WTC11 (cell line): ENCODE measurements around the gene ABHD10. TPM values are rescaled to one million over a fixed set of nuclear protein-coding genes. Genes with fewer than 3 reads are reported as not detected.

Experiments used
- ATAC-seq: fragments of 200-7000 bp; cut with Tn5 transposase; 2 replicates; pipeline ENCODE4 v1.10.0; 2021; ENCODE audit warnings: mild to moderate bottlenecking, moderate library complexity
- CTCF ChIA-PET: fragments of 300-600 bp; sonication (Branson Sonifier 250); formaldehyde crosslinking; loops from one replicate; lab custom pipeline; 2021; ENCODE audit warnings: antibody characterized with exemption; lab: Charles Lee
- POLR2A ChIA-PET: fragments of 350-600 bp; sonication (Branson Sonifier 250); formaldehyde crosslinking; loops from one replicate; lab custom pipeline; 2021; ENCODE audit warnings: antibody characterized with exemption; lab: Charles Lee
- DNase-seq: peaks from one replicate; pipeline ENCODE4 v3.0.0; 2021; ENCODE audit warnings: low spot score
- H3K27ac Mint-ChIP-seq: 2 replicates; pipeline ENCODE4 v1.8.0; 2021; ENCODE audit warnings: mixed read lengths
- H3K27me3 Mint-ChIP-seq: 2 replicates; pipeline ENCODE4 v1.8.0; 2021; ENCODE audit warnings: low read depth, mild to moderate bottlenecking, moderate library complexity, mixed read lengths
- H3K36me3 Mint-ChIP-seq: 2 replicates; pipeline ENCODE4 v1.8.0; 2021; ENCODE audit warnings: mixed read lengths
- H3K4me1 Mint-ChIP-seq: 2 replicates; pipeline ENCODE4 v1.8.0; 2022; ENCODE audit warnings: mixed read lengths
- H3K4me3 Mint-ChIP-seq: 2 replicates; pipeline ENCODE4 v1.8.0; 2021; ENCODE audit warnings: mild to moderate bottlenecking, moderate library complexity, mixed read lengths
- H3K9me3 Mint-ChIP-seq: 2 replicates; pipeline ENCODE4 v1.8.0; 2021; ENCODE audit warnings: mixed read lengths
- ATF1 ChIP-seq: sonication (generic); formaldehyde crosslinking; IDR thresholded peaks from 2 replicates; pipeline ENCODE4 v1.8.1; 2023; ENCODE audit warnings: mild to moderate bottlenecking, moderate library complexity, missing genetic modification reagents
- CBFB ChIP-seq: sonication (generic); formaldehyde crosslinking; IDR thresholded peaks from 2 replicates; pipeline ENCODE4 v1.8.1; 2022; ENCODE audit warnings: mild to moderate bottlenecking, low read depth, missing genetic modification reagents
- EMX1 ChIP-seq: fragments of 250-450 bp; sonication (Bioruptor Pico); IDR thresholded peaks from 2 replicates; pipeline ENCODE4 v1.8.0; 2021; ENCODE audit warnings: mild to moderate bottlenecking
- KAT7 ChIP-seq: sonication (generic); formaldehyde crosslinking; IDR thresholded peaks from 2 replicates; pipeline ENCODE4 v1.8.1; 2023; ENCODE audit warnings: missing genetic modification reagents, mild to moderate bottlenecking, borderline replicate concordance
- MXD4 ChIP-seq: fragments of 250-450 bp; sonication (Bioruptor Pico); IDR thresholded peaks from 2 replicates; pipeline ENCODE4 v1.8.0; 2021; ENCODE audit warnings: mild to moderate bottlenecking, moderate library complexity, borderline replicate concordance
- NFYB ChIP-seq: sonication (generic); formaldehyde crosslinking; conservative IDR thresholded peaks from 2 replicates; pipeline ENCODE4 v1.8.0; 2022; ENCODE audit warnings: low read depth, missing genetic modification reagents
- NR2C2 ChIP-seq: sonication (generic); formaldehyde crosslinking; IDR thresholded peaks from 2 replicates; pipeline ENCODE4 v1.8.0; 2022; ENCODE audit warnings: mild to moderate bottlenecking, missing genetic modification reagents
- RORB ChIP-seq: fragments of 250-450 bp; sonication (Bioruptor Pico); IDR thresholded peaks from 2 replicates; pipeline ENCODE4 v1.9.0; 2021; ENCODE audit warnings: mild to moderate bottlenecking
- SMAD3 ChIP-seq: sonication (generic); formaldehyde crosslinking; IDR thresholded peaks from 2 replicates; pipeline ENCODE4 v1.8.0; 2022; ENCODE audit warnings: missing genetic modification reagents, mild to moderate bottlenecking, borderline replicate concordance
- SMAD4 ChIP-seq: sonication (generic); formaldehyde crosslinking; IDR thresholded peaks from 2 replicates; pipeline ENCODE4 v1.8.0; 2022; ENCODE audit warnings: mild to moderate bottlenecking, missing genetic modification reagents
- TCF7 ChIP-seq: sonication (generic); formaldehyde crosslinking; IDR thresholded peaks from 2 replicates; pipeline ENCODE4 v1.8.0; 2022; ENCODE audit warnings: mild to moderate bottlenecking, low read depth, missing genetic modification reagents, moderate library complexity
- ZNF121 ChIP-seq: sonication (generic); formaldehyde crosslinking; IDR thresholded peaks from 2 replicates; pipeline ENCODE4 v1.8.0; 2023; ENCODE audit warnings: missing genetic modification reagents
- ZNF138 ChIP-seq: sonication (generic); formaldehyde crosslinking; conservative IDR thresholded peaks from 2 replicates; pipeline ENCODE4 v1.8.1; 2022; ENCODE audit warnings: mild to moderate bottlenecking, moderate library complexity, missing genetic modification reagents
- ZNF671 ChIP-seq: fragments of 250-450 bp; sonication (Bioruptor Pico); IDR thresholded peaks from 2 replicates; pipeline ENCODE4 v1.8.0; 2021; ENCODE audit warnings: mild to moderate bottlenecking
- total RNA-seq: library from RNA; stranded (reverse); gene quantifications from 3 replicates; pipeline ENCODE4 v1.2.3, GENCODE V29; 2021
- TF ChIP-seq, protein P1 (sequence below): fragments of 250-450 bp; sonication (Bioruptor Pico); IDR thresholded peaks from 2 replicates; pipeline ENCODE4 v1.9.0; 2021; ENCODE audit warnings: moderate library complexity, mild to moderate bottlenecking, inconsistent platforms, borderline replicate concordance
- TF ChIP-seq, protein P2 (sequence below): sonication (generic); formaldehyde crosslinking; IDR thresholded peaks from 2 replicates; pipeline ENCODE4 v1.8.0; 2023; ENCODE audit warnings: missing genetic modification reagents
- TF ChIP-seq, protein P3 (sequence below): sonication (generic); formaldehyde crosslinking; IDR thresholded peaks from 2 replicates; pipeline ENCODE4 v1.8.1; 2023; ENCODE audit warnings: mild to moderate bottlenecking, missing genetic modification reagents, moderate library complexity
- TF ChIP-seq, protein P4 (sequence below): fragments of 250-450 bp; sonication (Bioruptor Pico); IDR thresholded peaks from 2 replicates; pipeline ENCODE4 v1.9.0; 2021; ENCODE audit warnings: mild to moderate bottlenecking
- TF ChIP-seq, protein P5 (sequence below): sonication (generic); formaldehyde crosslinking; IDR thresholded peaks from 2 replicates; pipeline ENCODE4 v1.8.1; 2023; ENCODE audit warnings: mild to moderate bottlenecking, missing genetic modification reagents, borderline replicate concordance
- TF ChIP-seq, protein P6 (sequence below): sonication (generic); formaldehyde crosslinking; IDR thresholded peaks from 2 replicates; pipeline ENCODE4 v1.8.0; 2022; ENCODE audit warnings: mild to moderate bottlenecking, missing genetic modification reagents
- TF ChIP-seq, protein P7 (sequence below): sonication (generic); formaldehyde crosslinking; IDR thresholded peaks from 2 replicates; pipeline ENCODE4 v1.8.1; 2023; ENCODE audit warnings: mild to moderate bottlenecking, moderate library complexity, missing genetic modification reagents

The ABHD10 gene
- total RNA-seq, 1 experiment from 2014 or later = 27.6 TPM

DNA sequence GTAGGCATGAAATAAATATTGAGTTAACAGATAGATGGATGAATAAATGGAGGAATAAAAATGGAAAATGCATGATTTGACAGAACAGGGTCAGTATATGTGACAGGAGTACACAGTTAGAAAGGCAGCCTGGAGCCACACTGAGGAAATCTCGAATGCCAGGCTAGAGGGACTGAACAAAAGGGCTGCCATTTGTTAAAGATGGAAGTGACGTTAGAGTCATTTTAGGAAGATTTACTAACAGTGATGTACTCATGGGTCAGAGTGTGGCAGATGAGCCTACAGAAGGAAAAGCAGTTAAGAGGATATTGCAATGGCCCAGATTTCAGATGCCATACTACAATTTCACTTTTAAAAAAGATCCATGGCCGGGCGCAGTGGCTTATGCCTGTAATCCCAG, 48.3 kb downstream of the ABHD10 start:
- DNase-seq (no peak), ATAC-seq (no peak)
- no peak overlapping the region for H3K27ac Mint-ChIP-seq
- ChIA-PET POLR2A (no interaction called here), CTCF (interaction anchor here (3.8 kb wide), 1 partner anchor 13 kb away, joined by 19 read pairs; no protein-coding TSS in a partner anchor)
- H3K4me3 Mint-ChIP-seq = no peak overlapping the region
- H3K4me1 Mint-ChIP-seq = no peaks in the 10 kb centered on the region
- no peaks in the 10 kb centered on the region for H3K27me3 Mint-ChIP-seq
- peaks cover 1% of the 10 kb centered on the region; the same call in 1 of the 2 replicates for H3K36me3 Mint-ChIP-seq
- no peak for TF ChIP-seq SMAD3 (CRISPR knock-in tag)
- TF ChIP-seq ZNF121 (CRISPR knock-in tag) = no peak
- TF ChIP-seq CBFB (CRISPR knock-in tag) = no peak
- TF ChIP-seq RORB = no peak
- TF ChIP-seq KAT7 (CRISPR knock-in tag) = no peak
- peaks cover 11% of the 10 kb centered on the region for H3K9me3 Mint-ChIP-seq

DNA sequence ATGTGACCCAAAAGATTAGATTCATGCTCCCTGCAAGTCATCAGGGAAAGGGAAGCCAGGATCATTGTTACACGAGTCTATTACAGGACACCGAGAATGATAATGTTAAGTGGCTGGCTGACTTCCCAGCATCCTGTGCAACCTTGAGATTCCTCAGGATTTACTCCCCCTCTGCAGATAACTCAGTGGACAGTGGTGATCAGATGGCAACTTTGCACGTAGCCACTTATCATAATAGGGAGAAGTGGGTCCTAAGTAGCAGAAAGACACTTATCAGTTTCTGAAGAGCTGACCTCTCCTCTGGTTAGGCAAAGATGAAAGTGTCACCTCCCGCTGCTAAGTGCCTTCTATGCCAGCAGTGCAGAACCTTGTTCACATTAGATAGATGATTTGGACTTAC, 49.0 kb downstream of the ABHD10 start:
- H3K4me1 Mint-ChIP-seq = no peaks in the 10 kb centered on the region
- H3K27me3 Mint-ChIP-seq = no peaks in the 10 kb centered on the region
- H3K36me3 Mint-ChIP-seq = peaks cover 7% of the 10 kb centered on the region
- DNase-seq = no peak
- ChIA-PET CTCF (interaction anchor here (1.3 kb wide), 1 partner anchor 14 kb away, joined by 5 read pairs; no protein-coding TSS in a partner anchor), POLR2A (no interaction called here)
- no peak overlapping the region for H3K4me3 Mint-ChIP-seq
- no peak for ATAC-seq
- no peak for TF ChIP-seq SMAD4 (CRISPR knock-in tag)
- TF ChIP-seq, protein P1, sequence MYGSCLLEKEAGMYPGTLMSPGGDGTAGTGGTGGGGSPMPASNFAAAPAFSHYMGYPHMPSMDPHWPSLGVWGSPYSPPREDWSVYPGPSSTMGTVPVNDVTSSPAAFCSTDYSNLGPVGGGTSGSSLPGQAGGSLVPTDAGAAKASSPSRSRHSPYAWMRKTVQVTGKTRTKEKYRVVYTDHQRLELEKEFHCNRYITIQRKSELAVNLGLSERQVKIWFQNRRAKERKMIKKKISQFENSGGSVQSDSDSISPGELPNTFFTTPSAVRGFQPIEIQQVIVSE (CRISPR knock-in tag) = no peak
- no peak for TF ChIP-seq NR2C2
- TF ChIP-seq TCF7 = no peak
- TF ChIP-seq, protein P2, sequence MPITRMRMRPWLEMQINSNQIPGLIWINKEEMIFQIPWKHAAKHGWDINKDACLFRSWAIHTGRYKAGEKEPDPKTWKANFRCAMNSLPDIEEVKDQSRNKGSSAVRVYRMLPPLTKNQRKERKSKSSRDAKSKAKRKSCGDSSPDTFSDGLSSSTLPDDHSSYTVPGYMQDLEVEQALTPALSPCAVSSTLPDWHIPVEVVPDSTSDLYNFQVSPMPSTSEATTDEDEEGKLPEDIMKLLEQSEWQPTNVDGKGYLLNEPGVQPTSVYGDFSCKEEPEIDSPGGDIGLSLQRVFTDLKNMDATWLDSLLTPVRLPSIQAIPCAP (CRISPR knock-in tag) = no peak
- no peak for TF ChIP-seq ATF1
- TF ChIP-seq, protein P3, sequence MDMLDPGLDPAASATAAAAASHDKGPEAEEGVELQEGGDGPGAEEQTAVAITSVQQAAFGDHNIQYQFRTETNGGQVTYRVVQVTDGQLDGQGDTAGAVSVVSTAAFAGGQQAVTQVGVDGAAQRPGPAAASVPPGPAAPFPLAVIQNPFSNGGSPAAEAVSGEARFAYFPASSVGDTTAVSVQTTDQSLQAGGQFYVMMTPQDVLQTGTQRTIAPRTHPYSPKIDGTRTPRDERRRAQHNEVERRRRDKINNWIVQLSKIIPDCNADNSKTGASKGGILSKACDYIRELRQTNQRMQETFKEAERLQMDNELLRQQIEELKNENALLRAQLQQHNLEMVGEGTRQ (CRISPR knock-in tag) = no peak
- TF ChIP-seq, protein P4, sequence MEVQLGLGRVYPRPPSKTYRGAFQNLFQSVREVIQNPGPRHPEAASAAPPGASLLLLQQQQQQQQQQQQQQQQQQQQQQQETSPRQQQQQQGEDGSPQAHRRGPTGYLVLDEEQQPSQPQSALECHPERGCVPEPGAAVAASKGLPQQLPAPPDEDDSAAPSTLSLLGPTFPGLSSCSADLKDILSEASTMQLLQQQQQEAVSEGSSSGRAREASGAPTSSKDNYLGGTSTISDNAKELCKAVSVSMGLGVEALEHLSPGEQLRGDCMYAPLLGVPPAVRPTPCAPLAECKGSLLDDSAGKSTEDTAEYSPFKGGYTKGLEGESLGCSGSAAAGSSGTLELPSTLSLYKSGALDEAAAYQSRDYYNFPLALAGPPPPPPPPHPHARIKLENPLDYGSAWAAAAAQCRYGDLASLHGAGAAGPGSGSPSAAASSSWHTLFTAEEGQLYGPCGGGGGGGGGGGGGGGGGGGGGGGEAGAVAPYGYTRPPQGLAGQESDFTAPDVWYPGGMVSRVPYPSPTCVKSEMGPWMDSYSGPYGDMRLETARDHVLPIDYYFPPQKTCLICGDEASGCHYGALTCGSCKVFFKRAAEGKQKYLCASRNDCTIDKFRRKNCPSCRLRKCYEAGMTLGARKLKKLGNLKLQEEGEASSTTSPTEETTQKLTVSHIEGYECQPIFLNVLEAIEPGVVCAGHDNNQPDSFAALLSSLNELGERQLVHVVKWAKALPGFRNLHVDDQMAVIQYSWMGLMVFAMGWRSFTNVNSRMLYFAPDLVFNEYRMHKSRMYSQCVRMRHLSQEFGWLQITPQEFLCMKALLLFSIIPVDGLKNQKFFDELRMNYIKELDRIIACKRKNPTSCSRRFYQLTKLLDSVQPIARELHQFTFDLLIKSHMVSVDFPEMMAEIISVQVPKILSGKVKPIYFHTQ (CRISPR knock-in tag) = no peak
- TF ChIP-seq MXD4 (CRISPR knock-in tag) = no peak
- TF ChIP-seq, protein P5, sequence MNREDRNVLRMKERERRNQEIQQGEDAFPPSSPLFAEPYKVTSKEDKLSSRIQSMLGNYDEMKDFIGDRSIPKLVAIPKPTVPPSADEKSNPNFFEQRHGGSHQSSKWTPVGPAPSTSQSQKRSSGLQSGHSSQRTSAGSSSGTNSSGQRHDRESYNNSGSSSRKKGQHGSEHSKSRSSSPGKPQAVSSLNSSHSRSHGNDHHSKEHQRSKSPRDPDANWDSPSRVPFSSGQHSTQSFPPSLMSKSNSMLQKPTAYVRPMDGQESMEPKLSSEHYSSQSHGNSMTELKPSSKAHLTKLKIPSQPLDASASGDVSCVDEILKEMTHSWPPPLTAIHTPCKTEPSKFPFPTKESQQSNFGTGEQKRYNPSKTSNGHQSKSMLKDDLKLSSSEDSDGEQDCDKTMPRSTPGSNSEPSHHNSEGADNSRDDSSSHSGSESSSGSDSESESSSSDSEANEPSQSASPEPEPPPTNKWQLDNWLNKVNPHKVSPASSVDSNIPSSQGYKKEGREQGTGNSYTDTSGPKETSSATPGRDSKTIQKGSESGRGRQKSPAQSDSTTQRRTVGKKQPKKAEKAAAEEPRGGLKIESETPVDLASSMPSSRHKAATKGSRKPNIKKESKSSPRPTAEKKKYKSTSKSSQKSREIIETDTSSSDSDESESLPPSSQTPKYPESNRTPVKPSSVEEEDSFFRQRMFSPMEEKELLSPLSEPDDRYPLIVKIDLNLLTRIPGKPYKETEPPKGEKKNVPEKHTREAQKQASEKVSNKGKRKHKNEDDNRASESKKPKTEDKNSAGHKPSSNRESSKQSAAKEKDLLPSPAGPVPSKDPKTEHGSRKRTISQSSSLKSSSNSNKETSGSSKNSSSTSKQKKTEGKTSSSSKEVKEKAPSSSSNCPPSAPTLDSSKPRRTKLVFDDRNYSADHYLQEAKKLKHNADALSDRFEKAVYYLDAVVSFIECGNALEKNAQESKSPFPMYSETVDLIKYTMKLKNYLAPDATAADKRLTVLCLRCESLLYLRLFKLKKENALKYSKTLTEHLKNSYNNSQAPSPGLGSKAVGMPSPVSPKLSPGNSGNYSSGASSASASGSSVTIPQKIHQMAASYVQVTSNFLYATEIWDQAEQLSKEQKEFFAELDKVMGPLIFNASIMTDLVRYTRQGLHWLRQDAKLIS (CRISPR knock-in tag) = no peak
- TF ChIP-seq, protein P6, sequence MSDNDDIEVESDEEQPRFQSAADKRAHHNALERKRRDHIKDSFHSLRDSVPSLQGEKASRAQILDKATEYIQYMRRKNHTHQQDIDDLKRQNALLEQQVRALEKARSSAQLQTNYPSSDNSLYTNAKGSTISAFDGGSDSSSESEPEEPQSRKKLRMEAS (CRISPR knock-in tag) = no peak
- no peak for TF ChIP-seq ZNF671
- no peak for TF ChIP-seq EMX1 (CRISPR knock-in tag)
- no peak for TF ChIP-seq NFYB (CRISPR knock-in tag)
- TF ChIP-seq ZNF138 (CRISPR knock-in tag) = no peak
- TF ChIP-seq, protein P7, sequence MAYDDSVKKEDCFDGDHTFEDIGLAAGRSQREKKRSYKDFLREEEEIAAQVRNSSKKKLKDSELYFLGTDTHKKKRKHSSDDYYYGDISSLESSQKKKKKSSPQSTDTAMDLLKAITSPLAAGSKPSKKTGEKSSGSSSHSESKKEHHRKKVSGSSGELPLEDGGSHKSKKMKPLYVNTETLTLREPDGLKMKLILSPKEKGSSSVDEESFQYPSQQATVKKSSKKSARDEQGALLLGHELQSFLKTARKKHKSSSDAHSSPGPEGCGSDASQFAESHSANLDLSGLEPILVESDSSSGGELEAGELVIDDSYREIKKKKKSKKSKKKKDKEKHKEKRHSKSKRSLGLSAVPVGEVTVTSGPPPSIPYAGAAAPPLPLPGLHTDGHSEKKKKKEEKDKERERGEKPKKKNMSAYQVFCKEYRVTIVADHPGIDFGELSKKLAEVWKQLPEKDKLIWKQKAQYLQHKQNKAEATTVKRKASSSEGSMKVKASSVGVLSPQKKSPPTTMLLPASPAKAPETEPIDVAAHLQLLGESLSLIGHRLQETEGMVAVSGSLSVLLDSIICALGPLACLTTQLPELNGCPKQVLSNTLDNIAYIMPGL = no peak
- peaks cover 17% of the 10 kb centered on the region for H3K9me3 Mint-ChIP-seq
- no peak overlapping the region for H3K27ac Mint-ChIP-seq
